K562 (cell line): ENCODE measurements around the gene FOSL1.

Experiments used
- BHLHE40 ChIP-seq: IDR thresholded peaks from 2 replicates; pipeline ENCODE4 v1.6.1; 2011; ENCODE audit warnings: low read length, improper control_type of control experiment
- CHCHD3 ChIP-seq: fragments of 250-450 bp; sonication (Bioruptor Pico); IDR thresholded peaks from 2 replicates; pipeline ENCODE4 v2.1.2; 2022; ENCODE audit warnings: mild to moderate bottlenecking
- CREB1 ChIP-seq, 2 experiments: sonication (generic) in 1 of 2; formaldehyde crosslinking in 1 of 2; IDR thresholded peaks; 2 replicates each; pipeline versions ENCODE4 v1.6.1 to v1.8.0; 2012 to 2022; ENCODE audit warnings: inconsistent platforms in 1 of 2, mild to moderate bottlenecking in 1 of 2, missing genetic modification reagents in 1 of 2, moderate library complexity in 1 of 2
- CTCF ChIP-seq, 3 experiments: IDR thresholded peaks in 2 of 3; conservative IDR thresholded peaks in 1 of 3; 2 replicates each; pipeline ENCODE4 v1.5.1; 2011 to 2012; ENCODE audit warnings: low read length in 3 of 3, mild to moderate bottlenecking in 3 of 3, control low read depth in 2 of 3, improper control_type of control experiment in 1 of 3, inconsistent platforms in 1 of 3, low read depth in 1 of 3, mixed read lengths in 1 of 3, moderate library complexity in 1 of 3; ENCODE audit not compliant: insufficient read depth in 2 of 3
- FOXP1 ChIP-seq: sonication (generic); formaldehyde crosslinking; IDR thresholded peaks from 2 replicates; pipeline ENCODE4 v1.8.0; 2022; ENCODE audit warnings: mild to moderate bottlenecking, missing genetic modification reagents
- HNRNPK ChIP-seq: fragments of 200-400 bp; formaldehyde crosslinking; IDR thresholded peaks from one replicate; pipeline ENCODE4 v1.6.1; 2018; ENCODE audit warnings: mild to moderate bottlenecking, low read depth, low read length; ENCODE audit not compliant: poor library complexity, severe bottlenecking
- KAT8 ChIP-seq: fragments of 450-650 bp; IDR thresholded peaks from 2 replicates; pipeline ENCODE4 v1.6.1; 2016; ENCODE audit warnings: low read depth, mild to moderate bottlenecking
- MAX ChIP-seq: sonication (generic); formaldehyde crosslinking; IDR thresholded peaks from 2 replicates; pipeline ENCODE4 v1.9.0; 2022; ENCODE audit warnings: mild to moderate bottlenecking, missing genetic modification reagents
- POLR2AphosphoS5 ChIP-seq: IDR thresholded peaks from 2 replicates; pipeline ENCODE4 v1.6.1; 2011; ENCODE audit warnings: mild to moderate bottlenecking, low read depth, low read length, moderate library complexity; ENCODE audit not compliant: control insufficient read depth, insufficient read depth
- YY1 ChIP-seq, 3 experiments: IDR thresholded peaks; 2 replicates each; pipeline ENCODE4 v1.6.1; 2011; ENCODE audit warnings: low read length in 2 of 3, mild to moderate bottlenecking in 2 of 3, moderate library complexity in 2 of 3, borderline replicate concordance in 1 of 3, control low read depth in 1 of 3, low read depth in 1 of 3; ENCODE audit not compliant: insufficient read depth in 3 of 3, insufficient replicate concordance in 2 of 3, control insufficient read depth in 1 of 3, insufficient read length in 1 of 3; ENCODE audit errors: extremely low read depth in 1 of 3
- ZNF764 ChIP-seq: fragments of 250-450 bp; sonication (Bioruptor Pico); IDR thresholded peaks from 2 replicates; pipeline ENCODE4 v1.4.0; 2020; ENCODE audit warnings: low read depth, mild to moderate bottlenecking, moderate library complexity

- TF ChIP-seq POLR2AphosphoS5, result no peak
- TF ChIP-seq KAT8, result no peak
- no peak for TF ChIP-seq CREB1 (IDR thresholded peaks at IDR 0.05)
- TF ChIP-seq CREB1 (CRISPR knock-in tag; IDR thresholded peaks at IDR 0.05), result no peak
- TF ChIP-seq MAX (CRISPR knock-in tag), result no peak
- TF ChIP-seq ZNF764, result no peak
- no peak for TF ChIP-seq CHCHD3 (CRISPR knock-in tag)
- TF ChIP-seq CTCF (IDR thresholded peaks at IDR 0.05 in 2 of 3, conservative IDR thresholded peaks at IDR 0.05 in 1 of 3; ENCODE audit: insufficient read depth in 2 of 3, low read depth in 1 of 3, low read length in 3 of 3), result no peak
- no peak for TF ChIP-seq FOXP1 (CRISPR knock-in tag)
- TF ChIP-seq YY1 (IDR thresholded peaks at IDR 0.05; ENCODE audit: borderline replicate concordance in 1 of 3, control insufficient read depth in 1 of 3, extremely low read depth in 1 of 3, insufficient read depth in 3 of 3, insufficient read length in 1 of 3, insufficient replicate concordance in 2 of 3, low read depth in 1 of 3, low read length in 2 of 3), result no peak
- no peak for TF ChIP-seq BHLHE40
- no peak for TF ChIP-seq HNRNPK
These were observed 28.5 kb upstream of the FOSL1 start for GRCh38 chr11:65928667-65929066.
